Activated CD4-positive, alpha-beta T cell treated with anti-CD3 and anti-CD28 coated beads, Interleukin-2, amount 50 U/mL, for 4 hours (primary cell): ENCODE results near the gene OSGIN1.
"Not testable (repeated sequence)": the region's sequence is repeated elsewhere in the genome, so short reads cannot be mapped to it uniquely, and the experiment has no call there.

ENCODE experiments used
- DNase-seq, 2 experiments: peaks; one replicate each; pipeline ENCODE4 v3.0.0-alpha.2; 2020

OSGIN1 gene

DNA sequence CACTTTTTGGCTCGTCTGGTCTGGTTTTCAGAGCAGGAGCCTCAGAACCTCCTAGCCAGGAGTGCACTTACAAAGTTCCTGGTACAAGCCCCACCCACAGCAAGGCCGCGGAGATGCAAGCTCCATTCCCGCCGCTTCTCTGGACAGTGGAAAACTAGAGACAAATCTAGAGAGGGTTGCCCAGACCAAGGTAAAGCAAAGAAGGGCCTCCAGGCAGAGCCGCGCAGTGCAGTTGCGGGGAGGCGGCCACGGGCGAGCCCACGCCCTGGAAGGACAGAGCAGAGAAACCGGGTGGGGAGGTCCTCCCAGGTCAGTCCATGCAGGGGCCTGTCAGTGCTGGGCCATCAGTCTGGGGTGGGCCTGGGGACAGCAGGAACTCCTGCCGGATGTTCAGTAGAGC lies 11.0 kb upstream of the OSGIN1 start:
- DNase-seq: no peak

DNA sequence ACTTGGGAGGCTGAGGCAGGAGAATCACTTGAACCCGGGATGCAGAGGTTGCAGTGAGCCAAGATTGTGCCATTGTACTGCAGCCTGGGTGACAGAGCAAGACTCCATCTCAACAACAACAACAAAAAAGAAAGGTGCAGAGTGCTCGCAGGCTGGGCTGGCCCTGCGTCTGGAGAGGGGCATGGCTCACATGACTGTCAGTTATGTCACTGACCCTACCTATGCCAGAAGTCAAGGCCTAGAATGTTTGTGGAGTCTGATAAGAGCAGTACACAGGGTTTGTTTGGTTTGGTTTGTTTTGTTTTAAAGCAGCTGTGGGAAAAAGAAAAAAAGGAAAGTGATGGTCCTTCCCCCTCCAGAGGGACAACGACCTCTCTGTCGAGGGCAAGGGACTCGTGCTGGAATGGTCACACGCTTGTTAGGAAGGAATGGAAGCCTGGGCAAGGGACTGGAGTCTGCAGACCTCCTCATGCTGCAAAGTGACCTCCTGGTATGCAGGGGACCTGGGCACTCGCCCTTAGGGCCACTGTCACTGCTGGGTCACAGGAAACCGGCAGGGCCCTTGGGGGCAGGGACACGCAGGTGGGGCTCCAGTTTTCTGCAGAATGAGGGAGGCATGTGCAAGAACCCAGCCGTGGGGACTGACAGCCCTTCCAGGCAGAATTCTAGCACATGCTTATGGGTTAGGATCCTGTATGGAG lies 10.1 kb upstream of the OSGIN1 start:
- no peak for DNase-seq

GRCh38 chr16:83943516-83944050 lies 9.5 kb upstream of the OSGIN1 start:
- no peak for DNase-seq

GRCh38 chr16:83945587-83945986 lies 7.5 kb upstream of the OSGIN1 start:
- no peak for DNase-seq

- no peak for DNase-seq
Observed at GRCh38 chr16:83946154-83946780, 6.8 kb upstream of the OSGIN1 start.

- DNase-seq: no peak
Observed at GRCh38 chr16:83946781-83947566, 6.1 kb upstream of the OSGIN1 start.

DNA sequence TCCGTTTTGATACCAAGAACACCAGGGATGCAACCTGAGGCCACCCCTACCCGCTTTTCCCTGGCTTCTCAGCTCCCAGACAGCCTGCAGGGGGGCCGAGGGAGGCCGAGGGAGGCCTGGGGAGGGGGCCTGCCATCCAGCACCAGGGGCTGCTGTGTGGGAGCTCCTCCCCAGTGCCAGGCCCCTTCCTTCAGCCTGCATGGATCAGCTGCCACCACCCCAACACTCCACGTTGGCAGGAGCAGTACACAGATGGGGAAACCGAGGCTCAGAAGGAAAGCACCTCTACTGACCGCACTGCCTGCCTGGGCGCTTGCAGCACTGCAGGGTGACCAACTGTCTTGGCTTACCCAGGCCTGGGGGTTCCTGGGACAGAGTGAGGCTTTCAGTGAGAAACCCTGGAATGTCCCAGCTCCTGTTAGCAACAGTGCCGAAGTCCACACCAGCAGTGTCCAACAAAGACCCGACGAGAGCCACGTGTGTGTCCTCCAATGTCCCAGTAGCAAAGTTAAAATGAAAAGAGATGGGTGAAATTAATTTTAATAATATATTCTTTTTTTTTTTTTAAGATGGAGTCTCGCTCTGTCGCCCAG lies 5.3 kb upstream of the OSGIN1 start:
- DNase-seq: no peak

- DNase-seq: no peak
Observed at GRCh38 chr16:83948914-83949723, 3.9 kb upstream of the OSGIN1 start.

DNA sequence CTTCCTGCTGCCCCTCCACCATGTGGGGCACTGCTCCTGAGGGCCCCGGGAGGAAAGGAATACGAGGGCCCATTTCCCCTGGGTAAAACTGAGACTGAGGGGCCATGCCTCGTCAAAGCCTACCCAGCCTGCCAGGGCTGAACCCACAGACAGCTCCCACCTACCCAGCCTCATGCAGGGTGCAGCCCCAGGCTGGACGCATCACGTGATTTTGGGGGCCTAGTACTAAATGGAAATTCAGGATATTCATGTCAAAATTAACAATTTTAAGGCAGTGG lies 3.4 kb upstream of the OSGIN1 start:
- DNase-seq: no peak

DNA sequence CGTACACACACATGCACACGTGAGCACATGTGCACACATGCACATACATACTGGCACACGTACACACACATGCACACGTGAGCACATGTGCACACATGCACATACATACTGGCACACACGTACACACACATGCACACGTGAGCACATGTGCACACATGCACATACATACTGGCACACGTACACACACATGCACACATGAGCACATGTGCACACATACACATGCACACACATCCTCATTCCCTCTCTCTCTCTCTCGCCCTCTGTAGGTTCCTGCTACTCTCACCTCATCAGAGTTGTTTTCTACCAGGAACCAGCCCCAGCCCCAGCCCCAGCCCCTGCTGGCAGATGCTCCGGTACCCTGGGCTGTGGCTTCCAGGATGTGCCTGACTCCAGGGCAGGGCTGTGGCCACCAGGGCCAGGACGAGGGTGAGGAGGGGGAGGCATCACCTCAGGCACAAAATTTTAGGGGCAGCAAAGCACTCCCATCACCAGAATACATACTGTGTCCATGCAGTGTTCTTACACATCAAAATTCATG lies 2.1 kb upstream of the OSGIN1 start:
- not testable (repeated sequence) for DNase-seq

DNA sequence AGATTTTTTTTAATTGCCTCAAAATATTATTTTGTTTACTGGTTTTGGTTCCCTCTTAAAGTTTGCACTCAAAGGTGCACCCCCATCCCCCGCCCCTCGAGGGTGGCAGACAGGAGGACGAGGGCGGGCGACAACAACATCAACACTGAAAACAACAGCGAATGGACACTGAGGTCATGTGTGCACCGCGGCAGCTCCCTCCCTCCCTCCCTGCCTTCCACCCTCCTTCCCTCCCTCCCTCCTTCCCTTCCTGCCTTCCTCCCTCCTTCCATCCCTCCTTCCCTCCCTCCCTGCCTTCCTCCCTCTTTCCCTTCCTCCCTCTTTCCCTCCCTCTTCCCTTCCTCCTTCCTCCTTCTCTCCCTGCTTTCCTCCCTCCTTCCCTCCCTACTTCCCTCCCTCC lies 1.5 kb upstream of the OSGIN1 start:
- no peak for DNase-seq

GRCh38 chr16:83952587-83952939 lies 477 bp upstream of the OSGIN1 start:
- no peak for DNase-seq

DNA sequence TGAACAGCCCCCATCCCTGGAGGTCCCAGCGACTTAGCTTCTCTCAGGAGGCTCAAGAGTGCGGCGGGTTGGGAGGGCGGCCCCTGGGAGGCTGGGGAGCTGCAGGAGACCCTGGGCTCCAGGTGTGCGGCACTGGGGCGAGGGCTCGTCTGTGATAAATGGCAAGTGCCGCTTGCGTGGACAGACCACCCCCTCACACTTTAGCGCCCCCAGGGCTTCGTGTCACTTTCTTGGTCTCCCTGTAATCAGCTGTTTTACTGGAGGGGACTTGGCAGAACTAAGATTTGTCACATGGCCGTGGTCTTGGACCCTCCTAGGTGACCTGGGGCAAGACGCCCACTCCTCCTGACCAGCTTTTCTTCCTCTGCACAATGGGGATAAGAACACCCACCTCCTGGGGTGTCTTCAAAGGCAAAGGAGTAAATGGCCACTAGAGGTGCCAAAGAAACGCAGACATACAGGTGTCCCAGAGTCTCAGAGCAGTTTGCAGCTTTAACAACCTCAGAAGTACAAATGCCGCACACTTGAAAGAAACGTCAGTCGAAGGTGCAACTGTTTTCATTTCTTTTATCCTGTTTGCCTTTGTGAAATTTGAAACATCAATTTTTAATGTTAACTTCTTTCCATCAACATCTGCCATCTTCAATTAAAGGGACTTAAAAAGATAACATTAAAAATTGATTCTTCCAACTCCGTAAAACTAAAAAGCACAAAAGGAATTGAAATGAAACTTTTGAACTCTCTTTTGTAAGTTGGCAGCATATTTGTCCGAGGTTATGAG lies 946 bp downstream of the OSGIN1 start:
- DNase-seq: no peak

- DNase-seq: no peak
Observed at GRCh38 chr16:83954577-83955016, 1.6 kb downstream of the OSGIN1 start.

GRCh38 chr16:83955218-83956130 lies 2.4 kb downstream of the OSGIN1 start:
- no peak for DNase-seq

DNA sequence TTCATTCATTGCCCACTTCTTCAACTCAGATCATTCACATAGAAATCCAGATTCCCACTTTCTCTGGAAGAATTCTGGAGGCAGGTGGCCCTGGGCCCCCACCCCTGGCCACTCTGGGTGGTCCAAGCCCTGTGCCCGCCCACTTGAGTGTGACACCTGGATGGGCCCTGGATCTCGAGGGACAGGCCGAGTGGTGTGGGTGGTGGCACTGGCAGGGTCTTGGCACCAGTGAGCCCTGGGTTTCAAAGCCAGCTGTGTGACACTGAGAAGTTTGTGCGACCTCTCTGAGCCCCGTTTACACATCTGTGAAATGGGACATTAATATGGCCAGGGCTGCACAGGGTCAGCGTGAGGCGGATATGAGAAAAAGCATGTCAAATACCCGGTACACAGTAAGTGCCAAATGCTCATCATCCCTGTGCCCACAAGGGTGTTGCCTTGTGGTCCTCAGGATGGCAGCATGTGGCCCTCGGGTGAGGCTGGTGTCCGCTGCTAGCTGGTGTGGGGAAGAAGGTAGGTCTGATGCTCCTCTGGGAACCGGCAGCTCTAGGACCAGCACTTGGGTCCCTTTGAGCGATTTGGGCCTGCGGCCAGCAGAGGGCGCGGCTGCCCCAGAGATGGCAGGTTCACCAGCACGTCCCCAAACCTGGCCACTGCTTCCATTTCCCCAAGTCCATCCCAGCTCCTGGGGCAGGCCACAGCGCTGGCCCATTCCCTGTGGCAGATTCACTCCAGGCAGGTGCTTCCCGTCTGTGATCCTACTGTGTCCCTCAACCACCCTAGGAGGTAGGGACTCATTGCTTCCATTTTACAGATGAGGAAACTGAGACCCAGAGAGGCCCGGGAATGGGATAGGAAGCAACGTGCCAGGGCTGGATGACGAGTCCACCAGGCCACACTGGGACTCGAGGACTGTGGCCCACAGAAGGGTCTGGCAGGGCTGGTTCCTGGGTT lies 3.6 kb downstream of the OSGIN1 start:
- peak; percentile 52 for DNase-seq

- no peak for DNase-seq
Observed at GRCh38 chr16:83957296-83957855, 4.3 kb downstream of the OSGIN1 start.

DNA sequence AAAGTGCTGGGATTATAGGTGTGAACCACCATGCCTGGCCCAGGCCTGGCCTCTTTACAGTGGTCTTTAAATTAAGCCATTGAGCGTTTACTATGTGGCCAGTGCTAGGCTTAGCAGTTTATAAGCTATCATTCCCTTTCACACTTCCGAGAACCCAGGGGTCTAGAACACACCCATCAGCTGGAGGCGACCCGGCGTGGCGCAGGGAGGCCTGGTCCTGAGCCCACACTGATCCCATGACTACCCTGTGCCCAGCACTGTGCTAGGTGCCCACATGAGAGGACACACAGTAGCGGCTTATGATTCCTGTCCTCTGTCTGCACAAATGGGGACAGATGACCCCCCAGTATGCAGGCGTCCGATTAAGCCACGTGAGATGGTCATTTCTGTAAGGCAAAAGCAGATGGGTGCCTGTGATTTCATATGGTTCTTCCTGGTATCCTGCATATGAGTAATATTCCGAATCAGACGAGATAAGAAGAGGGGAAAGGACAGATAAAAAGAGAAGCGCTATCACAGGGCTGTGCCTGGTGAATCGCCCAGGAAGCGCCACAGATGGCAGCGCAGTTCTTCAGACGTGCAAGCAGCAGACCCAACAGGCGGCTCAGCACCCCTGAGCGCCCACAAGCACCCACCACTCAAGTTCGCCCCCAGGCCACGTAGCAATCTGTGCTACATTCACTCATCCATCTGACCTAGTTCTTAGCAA lies 5.3 kb downstream of the OSGIN1 start:
- no peak for DNase-seq
